Measurements from ENCODE around the gene NLRP1. TPM values are rescaled to one million over a fixed set of nuclear protein-coding genes. Genes with fewer than 3 reads are reported as not detected.

Gene NLRP1
- total and polyA plus RNA-seq, 5 donors from 2014 or later: 25.5 to 279 (median 32.8) TPM

DNA sequence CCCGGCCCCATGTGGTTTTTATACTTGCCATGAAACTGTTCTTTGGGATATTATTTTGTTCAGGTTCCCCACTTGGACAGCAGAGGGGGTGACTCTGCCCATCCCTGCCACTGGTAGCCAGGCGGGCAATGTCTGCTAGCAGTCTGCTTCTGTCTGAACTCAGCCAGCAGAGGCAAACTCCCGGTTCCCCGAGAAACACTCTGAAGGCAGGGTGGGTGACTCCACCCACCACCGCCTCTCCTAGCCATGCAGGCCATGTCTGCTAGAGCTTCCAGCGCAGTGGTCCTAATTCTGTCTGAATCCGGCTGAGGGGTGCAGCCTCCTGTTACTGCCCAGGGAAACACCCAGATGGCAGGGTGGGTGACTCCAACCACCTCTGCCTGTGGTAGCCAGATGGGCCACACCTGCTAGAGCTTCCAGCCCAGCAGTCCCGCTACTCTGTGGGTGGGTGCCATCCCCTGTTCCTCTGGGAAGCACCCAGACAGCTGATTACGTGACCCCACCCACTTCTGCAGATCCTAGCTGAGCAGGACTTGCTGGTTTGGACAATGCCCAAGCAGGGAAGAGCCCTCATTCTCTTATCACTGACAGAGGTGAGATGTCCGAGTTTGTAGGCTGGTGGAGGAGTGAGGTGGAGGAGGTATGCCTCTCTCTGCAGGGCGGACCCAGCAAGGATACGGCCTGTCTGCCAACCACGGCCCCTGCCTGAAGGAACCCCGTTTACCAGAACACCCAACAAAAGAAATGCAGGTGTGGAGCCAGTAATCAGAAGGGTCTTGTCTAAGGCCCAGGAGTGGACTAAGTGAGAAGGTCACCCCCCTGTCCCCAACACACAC is 22.4 kb downstream of the NLRP1 start:
- Histone ChIP-seq H3K4me3 (ENCODE audit: low read depth, low read length) (no peak overlapping the region), H3K27me3 (ENCODE audit: control insufficient read depth, insufficient read depth, low read length) (no peaks in the 10 kb centered on the region), H3K36me3 (ENCODE audit: control insufficient read depth, insufficient read depth, low read length) (peaks cover 60% of the 10 kb centered on the region), H3K9me3 (ENCODE audit: control insufficient read depth in 2 of 2, low read length in 2 of 2) (no peaks in the 10 kb centered on the region), H3K27ac (ENCODE audit: insufficient read depth, low read length, poor library complexity, severe bottlenecking) (no peak overlapping the region), H3K4me1 (ENCODE audit: control insufficient read depth, insufficient read depth, low read length, poor library complexity, severe bottlenecking) (no peaks in the 10 kb centered on the region)
- no peaks in the 10 kb centered on the region for H3K27me3 Mint-ChIP-seq
- H3K4me3 Mint-ChIP-seq: no peak overlapping the region
- DNase-seq (no peak), ATAC-seq (ENCODE audit: low read depth in 2 of 2) (no peak)
- peaks cover 0 to 4% (median 0%) of the 10 kb centered on the region in 7 donors for H3K9me3 Mint-ChIP-seq
- peaks cover 40% of the 10 kb centered on the region for H3K36me3 Mint-ChIP-seq
- H3K4me1 Mint-ChIP-seq: peaks cover 13 to 52% (median 27%) of the 10 kb centered on the region in 4 donors
- H3K27ac Mint-ChIP-seq: peak overlapping the region; percentile 60 to 88 (median 62)

DNA sequence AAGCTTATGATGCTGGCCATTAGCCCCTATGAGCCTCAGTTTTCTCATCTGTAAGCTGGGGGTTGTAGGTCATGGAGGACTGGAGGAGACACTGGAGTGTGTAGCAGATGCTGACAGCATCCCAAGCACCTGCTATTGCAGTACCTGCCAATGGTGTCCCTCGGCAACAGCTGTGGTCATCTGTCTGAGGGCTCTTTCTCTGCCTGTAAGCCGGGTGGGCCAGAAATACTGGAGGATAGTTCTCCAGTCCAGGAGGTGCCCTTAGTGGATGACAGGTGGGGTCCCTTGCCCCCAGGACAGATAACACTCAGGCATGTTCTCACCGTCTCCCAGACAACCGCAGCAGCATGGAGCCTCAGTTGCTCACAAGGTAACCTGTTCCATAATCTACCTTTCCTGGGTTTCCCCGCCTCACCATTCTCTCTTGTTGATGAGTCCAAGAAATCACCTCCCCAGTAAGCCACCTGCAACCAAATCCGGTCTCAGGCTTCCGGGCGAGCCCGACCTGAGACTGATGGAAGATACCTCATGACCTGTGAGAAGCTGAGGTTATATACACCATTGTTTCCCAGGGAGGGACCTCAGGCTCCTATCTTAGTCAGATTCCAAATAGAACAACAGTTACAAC is 23.8 kb downstream of the NLRP1 start:
- H3K4me1 Mint-ChIP-seq: peaks cover 9 to 45% (median 23%) of the 10 kb centered on the region in 4 donors
- H3K36me3 Mint-ChIP-seq: peaks cover 41% of the 10 kb centered on the region
- no peak overlapping the region for H3K4me3 Mint-ChIP-seq

DNA sequence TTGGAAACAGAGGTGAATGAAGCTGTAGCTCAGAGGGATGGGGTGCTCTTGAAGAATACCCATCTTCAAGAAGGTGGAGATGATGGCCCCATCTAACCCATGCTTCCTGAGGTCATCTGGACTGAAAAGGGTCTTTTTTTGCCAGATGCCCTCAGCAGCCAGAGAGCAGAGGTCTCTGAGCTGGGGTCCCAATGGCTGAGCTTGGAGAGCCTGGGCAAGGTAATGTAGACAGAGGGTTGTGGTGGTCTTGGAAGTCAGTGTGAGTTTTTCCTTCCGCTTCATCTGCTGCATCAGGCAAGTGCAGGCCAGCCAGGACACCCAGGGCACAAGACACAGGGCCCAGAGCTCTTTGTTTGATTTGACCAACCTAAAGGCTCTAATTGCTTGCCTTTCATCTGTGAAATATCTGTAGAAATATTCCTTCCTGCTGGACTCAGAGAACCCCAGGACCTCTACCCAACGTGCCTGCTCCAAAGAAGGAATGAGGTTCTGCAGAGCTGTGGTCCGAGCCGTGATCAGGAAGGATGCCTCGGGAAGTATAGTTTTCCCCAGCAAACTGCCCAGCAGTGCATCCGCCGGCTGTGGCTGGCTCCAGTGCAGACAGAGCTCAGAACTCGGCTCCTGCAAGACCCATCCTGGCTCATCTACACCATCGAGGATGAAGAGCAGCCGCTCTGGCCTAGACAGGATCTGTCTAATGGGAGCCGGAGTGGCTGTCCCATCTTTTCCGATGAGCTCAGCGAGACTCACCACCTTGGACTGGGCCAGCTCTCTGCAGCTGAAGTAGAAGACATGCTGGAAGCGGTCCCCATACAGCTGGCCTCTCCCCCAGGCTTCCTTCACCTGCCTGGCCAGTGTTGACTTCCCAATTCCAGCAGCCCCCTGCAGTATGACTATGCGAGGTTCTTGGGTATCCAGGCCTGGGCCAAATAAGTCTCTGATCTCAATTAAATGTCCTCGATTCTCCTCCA is 25.2 kb downstream of the NLRP1 start:
- no peak overlapping the region for H3K27ac ChIP-seq (ENCODE audit: insufficient read depth, low read length, poor library complexity, severe bottlenecking)
- Mint-ChIP-seq H3K27me3 (no peaks in the 10 kb centered on the region), H3K36me3 (peaks cover 44% of the 10 kb centered on the region), H3K4me1 (peaks cover 5 to 46% (median 20%) of the 10 kb centered on the region in 4 donors), H3K9me3 (peaks cover 0 to 1% (median 0%) of the 10 kb centered on the region in 7 donors), H3K4me3 (no peak overlapping the region), H3K27ac (no peak overlapping the region)
- H3K4me1 ChIP-seq (ENCODE audit: control insufficient read depth, insufficient read depth, low read length, poor library complexity, severe bottlenecking): no peaks in the 10 kb centered on the region
- H3K9me3 ChIP-seq (ENCODE audit: control insufficient read depth in 2 of 2, low read length in 2 of 2): no peaks in the 10 kb centered on the region
- H3K4me3 ChIP-seq (ENCODE audit: low read depth, low read length): no peak overlapping the region
- H3K36me3 ChIP-seq (ENCODE audit: control insufficient read depth, insufficient read depth, low read length): peaks cover 75% of the 10 kb centered on the region
- DNase-seq (no peak), ATAC-seq (ENCODE audit: low read depth in 2 of 2) (no peak)
- no peaks in the 10 kb centered on the region for H3K27me3 ChIP-seq (ENCODE audit: control insufficient read depth, insufficient read depth, low read length)

More for the DNA sequence above, 23.8 kb downstream of the NLRP1 start:
- ATAC-seq (ENCODE audit: low read depth in 2 of 2): no peak
- no peak overlapping the region for H3K4me3 ChIP-seq (ENCODE audit: low read depth, low read length)
- DNase-seq: no peak
- H3K4me1 ChIP-seq (ENCODE audit: control insufficient read depth, insufficient read depth, low read length, poor library complexity, severe bottlenecking): no peaks in the 10 kb centered on the region
- no peak overlapping the region for H3K27ac ChIP-seq (ENCODE audit: insufficient read depth, low read length, poor library complexity, severe bottlenecking)
- Mint-ChIP-seq H3K9me3 (peaks cover 0 to 4% (median 0%) of the 10 kb centered on the region in 7 donors), H3K27me3 (no peaks in the 10 kb centered on the region), H3K27ac (peak overlapping the region in 1 of 3 donors; percentile 17)
- H3K27me3 ChIP-seq (ENCODE audit: control insufficient read depth, insufficient read depth, low read length): no peaks in the 10 kb centered on the region
- peaks cover 65% of the 10 kb centered on the region for H3K36me3 ChIP-seq (ENCODE audit: control insufficient read depth, insufficient read depth, low read length)
- no peaks in the 10 kb centered on the region for H3K9me3 ChIP-seq (ENCODE audit: control insufficient read depth in 2 of 2, low read length in 2 of 2)

DNA sequence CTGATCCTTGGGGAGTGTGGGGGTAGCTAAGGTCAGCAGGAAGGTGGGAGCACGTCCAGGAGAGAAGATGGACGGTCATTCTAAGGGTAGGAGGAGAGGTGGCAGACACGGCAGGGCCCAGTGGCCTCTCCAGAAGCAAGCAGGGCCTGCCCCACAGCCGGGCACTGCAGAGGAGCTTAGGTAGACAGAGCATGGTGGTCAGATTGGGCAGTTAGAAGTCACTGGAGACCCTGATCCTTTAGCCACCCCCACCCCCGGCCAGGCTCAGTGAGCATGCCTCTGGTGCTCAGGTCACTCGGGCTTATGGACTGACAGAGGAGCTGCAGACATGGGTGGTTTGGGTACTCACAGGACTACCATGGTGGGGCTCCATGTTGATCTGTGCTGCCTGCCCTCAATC is 26.3 kb downstream of the NLRP1 start:
- no peak for DNase-seq

DNA sequence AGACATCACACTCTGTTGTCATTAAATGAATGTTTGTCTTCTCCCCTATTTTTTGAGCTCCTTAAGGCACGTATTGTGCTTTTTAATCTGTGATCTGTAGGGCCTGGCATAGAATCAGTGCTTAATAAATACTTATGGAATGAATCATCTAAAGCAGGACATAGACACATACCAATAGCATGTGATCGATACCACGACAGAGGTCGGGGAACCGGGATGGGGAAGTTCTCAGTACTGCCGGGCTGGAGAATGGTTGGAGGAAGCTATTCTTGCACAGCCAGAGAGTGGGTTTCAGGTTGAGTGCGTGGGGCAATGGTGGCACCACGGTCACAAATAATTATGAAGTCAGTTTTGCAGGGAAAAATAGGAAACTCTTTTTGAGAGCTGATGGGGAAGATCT is 26.8 kb downstream of the NLRP1 start:
- Histone ChIP-seq H3K27ac (ENCODE audit: insufficient read depth, low read length, poor library complexity, severe bottlenecking) (no peak overlapping the region), H3K27me3 (ENCODE audit: control insufficient read depth, insufficient read depth, low read length) (no peaks in the 10 kb centered on the region), H3K4me1 (ENCODE audit: control insufficient read depth, insufficient read depth, low read length, poor library complexity, severe bottlenecking) (no peaks in the 10 kb centered on the region), H3K9me3 (ENCODE audit: control insufficient read depth in 2 of 2, low read length in 2 of 2) (no peaks in the 10 kb centered on the region), H3K4me3 (ENCODE audit: low read depth, low read length) (no peak overlapping the region), H3K36me3 (ENCODE audit: control insufficient read depth, insufficient read depth, low read length) (peaks cover 85% of the 10 kb centered on the region)
- no peaks in the 10 kb centered on the region for H3K9me3 Mint-ChIP-seq
- H3K36me3 Mint-ChIP-seq: peaks cover 48% of the 10 kb centered on the region
- H3K27me3 Mint-ChIP-seq: no peaks in the 10 kb centered on the region
- H3K27ac Mint-ChIP-seq: peak overlapping the region in 1 of 3 donors; percentile 45
- peaks cover 5 to 36% (median 17%) of the 10 kb centered on the region in 4 donors for H3K4me1 Mint-ChIP-seq
- ATAC-seq (ENCODE audit: low read depth in 2 of 2) (no peak), DNase-seq (no peak)
- H3K4me3 Mint-ChIP-seq: no peak overlapping the region

More for the DNA sequence above, 26.3 kb downstream of the NLRP1 start:
- Mint-ChIP-seq H3K27ac (peak overlapping the region in 1 of 3 donors; percentile 45), H3K9me3 (peaks cover 0 to 1% (median 0%) of the 10 kb centered on the region in 7 donors), H3K4me1 (peaks cover 8 to 38% (median 13%) of the 10 kb centered on the region in 4 donors), H3K27me3 (no peaks in the 10 kb centered on the region), H3K36me3 (peaks cover 46% of the 10 kb centered on the region), H3K4me3 (no peak overlapping the region)
- Histone ChIP-seq H3K4me1 (ENCODE audit: control insufficient read depth, insufficient read depth, low read length, poor library complexity, severe bottlenecking) (no peaks in the 10 kb centered on the region), H3K27ac (ENCODE audit: insufficient read depth, low read length, poor library complexity, severe bottlenecking) (no peak overlapping the region), H3K9me3 (ENCODE audit: control insufficient read depth in 2 of 2, low read length in 2 of 2) (no peaks in the 10 kb centered on the region), H3K4me3 (ENCODE audit: low read depth, low read length) (no peak overlapping the region), H3K36me3 (ENCODE audit: control insufficient read depth, insufficient read depth, low read length) (peaks cover 85% of the 10 kb centered on the region), H3K27me3 (ENCODE audit: control insufficient read depth, insufficient read depth, low read length) (no peaks in the 10 kb centered on the region)
- no peak for ATAC-seq (ENCODE audit: low read depth in 2 of 2)

DNA sequence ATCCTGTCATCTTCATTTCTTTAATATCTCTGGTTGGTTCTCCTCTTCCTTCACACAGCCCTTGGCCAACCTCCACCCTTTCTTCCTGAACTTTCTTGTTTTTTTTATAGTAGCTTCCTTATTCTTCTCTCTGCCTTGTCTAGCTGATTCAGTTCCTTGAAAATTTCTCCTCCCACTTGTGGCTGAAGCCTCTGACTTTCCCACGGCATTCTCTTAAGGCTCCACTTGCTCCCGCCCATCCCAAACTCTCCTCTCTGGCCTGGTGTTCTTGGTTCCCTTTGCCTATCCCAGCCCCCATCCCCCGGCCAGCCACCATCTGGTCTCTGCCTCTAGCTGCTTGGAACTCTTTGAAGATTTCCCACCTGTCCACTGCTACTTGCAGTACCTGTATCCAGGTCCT is 29.1 kb downstream of the NLRP1 start:
- H3K27ac Mint-ChIP-seq: peak overlapping the region in 2 of 3 donors; percentile 37 to 93

DNA sequence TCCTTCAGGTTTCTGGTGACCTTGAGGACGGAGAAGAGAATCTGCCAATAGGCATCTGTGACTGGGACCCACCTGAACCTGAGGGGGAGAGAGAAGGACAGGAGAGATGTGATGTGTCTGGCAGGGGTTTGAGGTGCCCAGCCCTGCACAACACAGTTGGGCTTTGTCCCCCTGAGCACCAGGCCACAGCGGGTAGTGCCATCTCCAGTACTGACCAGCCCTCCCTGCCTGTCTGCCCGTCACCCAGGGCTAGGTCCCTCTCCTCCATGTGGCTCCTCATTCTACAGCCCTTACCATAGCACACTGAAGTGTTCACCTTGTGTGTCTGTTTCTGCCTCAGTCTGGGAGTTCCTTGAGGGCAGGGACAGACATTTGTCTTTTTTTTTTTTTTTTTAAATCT is 30.8 kb downstream of the NLRP1 start:
- ATAC-seq (ENCODE audit: low read depth in 2 of 2): no peak
- no peak for DNase-seq
- H3K9me3 Mint-ChIP-seq: no peaks in the 10 kb centered on the region
- H3K36me3 Mint-ChIP-seq: peaks cover 59% of the 10 kb centered on the region
- no peak overlapping the region for H3K27ac Mint-ChIP-seq
- H3K4me1 ChIP-seq (ENCODE audit: control insufficient read depth, insufficient read depth, low read length, poor library complexity, severe bottlenecking): no peaks in the 10 kb centered on the region
- no peak overlapping the region for H3K27ac ChIP-seq (ENCODE audit: insufficient read depth, low read length, poor library complexity, severe bottlenecking)
- no peaks in the 10 kb centered on the region for H3K9me3 ChIP-seq (ENCODE audit: control insufficient read depth in 2 of 2, low read length in 2 of 2)
- peaks cover 90% of the 10 kb centered on the region for H3K36me3 ChIP-seq (ENCODE audit: control insufficient read depth, insufficient read depth, low read length)
- H3K27me3 Mint-ChIP-seq: peaks cover under 1% of the 10 kb centered on the region
- H3K4me3 Mint-ChIP-seq: no peak overlapping the region
- no peaks in the 10 kb centered on the region for H3K27me3 ChIP-seq (ENCODE audit: control insufficient read depth, insufficient read depth, low read length)
- peaks cover 11 to 31% (median 25%) of the 10 kb centered on the region in 4 donors for H3K4me1 Mint-ChIP-seq
- no peak overlapping the region for H3K4me3 ChIP-seq (ENCODE audit: low read depth, low read length)

More for the DNA sequence above, 29.1 kb downstream of the NLRP1 start:
- H3K4me3 Mint-ChIP-seq: peak overlapping the region in 1 of 4 donors; percentile 23
- ATAC-seq (ENCODE audit: low read depth in 2 of 2) (no peak), DNase-seq (no peak)
- H3K4me1 ChIP-seq (ENCODE audit: control insufficient read depth, insufficient read depth, low read length, poor library complexity, severe bottlenecking): no peaks in the 10 kb centered on the region
- H3K4me1 Mint-ChIP-seq: peaks cover 5 to 34% (median 21%) of the 10 kb centered on the region in 4 donors
- H3K36me3 ChIP-seq (ENCODE audit: control insufficient read depth, insufficient read depth, low read length): peaks cover 90% of the 10 kb centered on the region
- H3K9me3 ChIP-seq (ENCODE audit: control insufficient read depth in 2 of 2, low read length in 2 of 2): no peaks in the 10 kb centered on the region
- H3K27me3 ChIP-seq (ENCODE audit: control insufficient read depth, insufficient read depth, low read length): no peaks in the 10 kb centered on the region
- H3K27ac ChIP-seq (ENCODE audit: insufficient read depth, low read length, poor library complexity, severe bottlenecking): no peak overlapping the region
- H3K27me3 Mint-ChIP-seq: no peaks in the 10 kb centered on the region
- H3K4me3 ChIP-seq (ENCODE audit: low read depth, low read length): no peak overlapping the region
- H3K36me3 Mint-ChIP-seq: peaks cover 64% of the 10 kb centered on the region
- H3K9me3 Mint-ChIP-seq: no peaks in the 10 kb centered on the region
